Epidermal melanocyte (primary cell): Measurements from ENCODE around the gene DXO.
"Not testable (repeated sequence)": the region's sequence is repeated elsewhere in the genome, so short reads cannot be mapped to it uniquely, and the experiment has no call there.

Source experiments
- DNase-seq: peaks from one replicate; pipeline ENCODE4 v3.0.0; 2011; ENCODE audit warnings: low spot score; ENCODE audit not compliant: insufficient read length

Gene DXO

DNA sequence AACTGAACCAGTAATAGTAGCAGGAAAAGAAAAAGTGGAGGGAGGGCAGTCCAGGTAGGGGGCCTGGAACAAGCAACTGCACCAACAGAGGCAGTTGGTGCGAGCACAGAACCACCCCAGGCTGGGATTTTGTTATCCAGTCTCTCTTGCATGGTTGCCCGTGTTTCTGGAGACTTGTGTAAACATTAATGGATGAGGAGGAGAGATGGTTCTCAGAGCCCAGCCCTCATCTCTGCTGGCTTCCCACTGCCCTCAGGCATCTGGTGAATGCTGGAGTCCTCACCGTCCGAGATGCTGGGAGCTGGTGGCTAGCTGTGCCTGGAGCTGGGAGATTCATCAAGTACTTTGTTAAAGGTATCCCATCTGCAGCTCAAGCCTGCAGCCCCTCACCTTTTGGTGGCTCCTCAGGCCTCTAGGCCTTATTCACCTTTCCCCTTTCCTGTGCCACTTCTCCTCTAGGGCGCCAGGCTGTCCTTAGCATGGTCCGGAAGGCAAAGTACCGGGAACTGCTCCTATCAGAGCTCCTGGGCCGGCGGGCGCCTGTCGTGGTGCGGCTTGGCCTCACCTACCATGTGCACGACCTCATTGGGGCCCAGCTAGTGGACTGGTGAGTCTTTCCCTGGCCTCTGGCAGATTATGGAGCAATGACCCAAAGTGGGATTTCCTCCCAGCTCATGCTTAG, 8.4 kb upstream of the DXO start:
- not testable (repeated sequence) for DNase-seq

DNA sequence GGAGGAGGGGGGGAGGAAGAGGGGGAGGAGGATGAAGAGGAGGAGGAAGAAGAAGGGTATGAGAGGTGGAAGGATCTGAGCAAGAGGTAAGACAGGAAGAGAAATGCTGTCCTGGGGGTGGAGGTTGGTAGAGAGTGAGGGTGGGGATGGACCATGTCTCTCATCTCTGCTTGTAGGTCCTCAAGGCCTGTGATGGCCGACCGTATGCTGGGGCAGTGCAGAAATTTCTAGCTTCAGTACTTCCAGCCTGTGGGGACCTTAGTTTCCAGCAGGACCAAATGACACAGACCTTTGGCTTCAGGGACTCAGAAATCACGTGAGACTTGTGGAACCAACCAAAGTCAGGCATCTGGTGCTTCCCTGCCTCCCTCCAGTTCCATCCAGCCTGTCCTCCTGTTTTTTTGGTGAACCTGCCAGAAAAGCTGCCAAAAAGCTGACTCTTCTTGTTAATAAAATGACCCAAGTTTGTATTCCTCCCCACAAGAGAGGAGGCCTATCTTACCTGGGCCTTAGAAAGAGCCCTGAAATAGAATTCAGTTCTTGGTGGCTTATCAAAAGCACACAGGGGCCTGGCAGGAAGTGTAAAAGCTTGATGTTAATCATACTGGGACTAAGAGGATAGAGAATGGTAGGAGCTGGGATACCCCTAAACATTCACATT, 7.4 kb upstream of the DXO start:
- DNase-seq, result no peak

DNA sequence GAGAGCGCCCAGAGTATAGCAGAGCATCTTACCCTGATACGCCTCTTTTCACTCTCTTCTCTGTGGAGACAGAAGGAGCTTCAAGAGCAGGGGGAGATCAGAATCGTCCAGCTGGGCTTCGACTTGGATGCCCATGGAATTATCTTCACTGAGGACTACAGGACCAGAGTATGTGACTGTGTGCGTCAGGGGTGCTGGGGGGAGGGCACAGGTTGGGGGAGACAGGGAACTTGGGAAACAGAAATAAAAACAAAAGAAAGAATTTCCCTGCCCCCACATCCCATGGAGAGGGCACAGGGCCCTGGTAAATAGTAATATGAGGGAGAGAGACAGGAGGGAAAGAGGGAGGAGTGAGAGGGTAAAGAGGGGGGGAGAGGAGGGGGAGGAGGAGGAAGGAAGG, 6.9 kb upstream of the DXO start:
- DNase-seq, result no peak

DNA sequence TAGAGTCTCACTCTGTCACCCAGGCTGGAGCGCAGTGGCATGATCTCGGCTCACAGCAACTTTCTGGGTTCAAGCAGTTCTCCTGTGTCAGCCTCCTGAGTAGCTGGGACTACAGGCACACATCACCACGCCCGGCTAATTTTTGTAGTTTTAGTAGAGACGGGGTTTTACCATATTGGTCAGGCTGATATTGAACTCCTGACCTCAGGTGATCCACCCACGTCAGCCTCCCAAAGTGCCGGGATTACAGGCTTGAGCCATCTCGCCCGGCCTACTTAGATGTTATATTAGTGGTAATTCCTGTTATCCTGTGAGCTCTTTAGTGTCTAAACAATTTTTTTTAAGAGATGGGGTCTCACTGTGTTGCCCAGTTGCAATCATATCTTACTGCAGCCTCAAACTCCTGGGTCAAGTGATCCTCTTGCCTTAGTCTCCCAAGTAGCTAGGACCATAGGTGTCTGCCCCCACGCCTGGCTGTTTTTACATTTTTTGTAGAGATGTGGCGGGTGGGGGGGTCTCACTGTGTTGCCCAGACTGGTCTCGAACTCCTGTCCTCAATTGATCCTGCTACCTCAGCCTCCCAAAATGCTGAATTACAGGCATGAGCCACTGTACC, 6.0 kb upstream of the DXO start:
- DNase-seq, result no peak

DNA sequence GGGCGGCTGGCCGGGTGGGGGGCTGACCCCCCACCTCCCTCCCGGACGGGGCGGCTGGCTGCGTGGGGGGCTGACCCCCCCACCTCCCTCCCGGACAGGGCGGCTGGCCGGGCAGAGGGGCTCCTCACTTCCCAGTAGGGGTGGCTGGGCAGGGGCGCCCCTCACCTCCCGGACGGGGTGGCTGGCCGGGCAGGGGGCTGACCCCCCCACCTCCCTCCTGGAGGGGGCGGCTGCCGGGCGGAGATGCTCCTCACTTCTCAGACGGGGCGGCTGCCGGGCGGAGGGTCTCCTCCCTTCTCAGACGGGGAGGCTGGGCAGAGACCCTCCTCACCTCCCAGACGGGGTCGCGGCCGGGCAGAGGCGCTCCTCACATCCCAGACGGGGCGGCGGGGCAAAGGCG, 4.1 kb upstream of the DXO start:
- DNase-seq, result not testable (repeated sequence)

DNA sequence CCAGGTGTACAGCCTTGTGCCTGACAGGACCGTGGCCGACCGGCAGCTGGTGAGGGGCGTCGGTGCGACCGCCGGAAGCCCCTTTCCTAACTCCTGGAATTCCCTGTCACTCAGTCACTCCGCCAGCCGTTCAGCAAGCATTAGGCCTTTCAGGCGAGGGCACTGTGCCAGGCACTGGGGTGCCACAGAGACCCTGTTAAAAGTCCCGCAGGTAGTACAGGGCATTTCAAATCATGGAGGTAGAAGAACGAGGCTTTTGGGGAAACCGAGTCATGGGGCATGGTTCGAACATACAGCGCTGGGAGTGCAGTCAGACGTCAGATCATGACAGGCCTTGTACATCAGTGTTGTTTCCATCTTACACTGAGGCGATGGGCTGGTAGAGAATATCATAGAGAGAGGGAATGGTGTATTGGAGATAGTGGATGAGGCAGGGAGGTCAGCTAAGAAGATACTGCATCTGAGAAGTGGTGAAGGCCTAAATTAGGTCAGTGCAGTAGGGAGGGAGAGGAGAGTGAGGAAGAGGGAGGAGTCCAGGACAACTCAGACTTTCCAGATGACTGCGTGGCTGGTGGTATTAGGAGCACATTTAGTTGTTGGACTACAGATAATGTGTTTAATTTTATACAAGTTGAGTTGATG, 892 bp upstream of the DXO start:
- DNase-seq, result no peak

DNA sequence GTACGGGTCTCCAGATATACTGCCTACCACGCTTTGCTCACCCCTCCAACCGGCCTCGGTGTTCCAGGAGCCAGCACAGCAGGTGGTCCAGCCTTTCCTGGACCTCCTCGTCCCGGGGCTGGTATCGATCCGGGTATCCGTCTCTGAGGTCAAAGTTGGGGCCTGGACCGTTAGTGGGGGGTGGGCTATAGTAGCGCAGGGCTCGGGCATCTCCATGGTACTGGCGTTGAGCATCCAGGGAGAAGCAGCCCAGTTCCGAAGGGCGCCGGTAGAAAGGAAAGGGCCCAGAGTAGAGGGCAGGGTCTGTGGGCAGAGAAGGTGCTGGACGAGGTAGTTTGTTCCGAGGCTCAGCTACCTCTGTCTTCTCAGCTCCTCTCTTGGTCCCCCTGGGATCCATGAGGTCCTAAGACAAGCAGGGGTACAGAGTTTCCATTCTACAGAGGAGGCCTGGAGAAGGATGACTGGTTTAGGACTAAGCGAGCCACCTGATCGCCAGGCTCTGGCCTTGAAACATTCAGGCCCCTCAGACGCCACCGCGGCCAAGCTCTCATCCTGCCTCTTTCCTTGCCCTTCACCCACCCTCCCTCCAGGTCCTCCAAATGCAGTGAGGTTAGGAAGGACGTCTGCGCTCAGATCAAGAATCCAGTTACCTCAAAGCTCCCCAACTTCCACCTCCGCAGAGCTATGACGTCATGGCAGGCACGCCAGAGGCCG, 502 bp downstream of the DXO start:
- no peak for DNase-seq

DNA sequence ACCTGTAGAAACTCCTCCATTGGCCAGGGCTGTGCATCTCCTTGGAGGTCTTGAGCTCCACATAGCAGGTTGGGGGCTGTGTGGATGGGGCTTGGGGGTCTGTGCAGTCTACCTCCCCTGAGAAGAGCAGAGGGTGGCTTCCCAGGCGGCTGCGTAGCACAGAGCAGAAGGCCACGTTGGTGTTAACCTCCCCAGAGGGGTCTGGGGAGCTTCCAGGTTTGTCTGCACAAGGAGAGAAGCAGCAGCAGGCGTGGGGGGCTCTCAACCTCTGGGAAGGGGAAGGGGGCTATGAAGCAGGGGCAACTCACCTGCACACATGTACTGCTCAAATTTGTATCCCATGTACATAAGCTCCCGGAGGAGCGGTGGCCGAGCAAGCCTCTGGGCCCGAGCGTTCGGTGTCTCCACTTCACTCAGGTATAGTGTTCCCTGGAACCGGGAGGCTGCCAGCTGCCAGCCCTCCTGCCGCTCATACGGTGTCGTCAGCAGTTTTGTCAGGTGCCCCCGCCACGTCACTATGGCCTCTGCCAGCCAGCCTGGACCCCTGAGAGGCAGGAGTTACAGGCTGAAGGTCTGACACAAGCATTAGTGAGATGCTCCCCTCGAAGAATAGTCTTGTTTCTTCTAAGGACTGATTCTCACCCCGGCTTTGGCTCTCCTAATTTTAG, 1.2 kb downstream of the DXO start:
- no peak for DNase-seq

DNA sequence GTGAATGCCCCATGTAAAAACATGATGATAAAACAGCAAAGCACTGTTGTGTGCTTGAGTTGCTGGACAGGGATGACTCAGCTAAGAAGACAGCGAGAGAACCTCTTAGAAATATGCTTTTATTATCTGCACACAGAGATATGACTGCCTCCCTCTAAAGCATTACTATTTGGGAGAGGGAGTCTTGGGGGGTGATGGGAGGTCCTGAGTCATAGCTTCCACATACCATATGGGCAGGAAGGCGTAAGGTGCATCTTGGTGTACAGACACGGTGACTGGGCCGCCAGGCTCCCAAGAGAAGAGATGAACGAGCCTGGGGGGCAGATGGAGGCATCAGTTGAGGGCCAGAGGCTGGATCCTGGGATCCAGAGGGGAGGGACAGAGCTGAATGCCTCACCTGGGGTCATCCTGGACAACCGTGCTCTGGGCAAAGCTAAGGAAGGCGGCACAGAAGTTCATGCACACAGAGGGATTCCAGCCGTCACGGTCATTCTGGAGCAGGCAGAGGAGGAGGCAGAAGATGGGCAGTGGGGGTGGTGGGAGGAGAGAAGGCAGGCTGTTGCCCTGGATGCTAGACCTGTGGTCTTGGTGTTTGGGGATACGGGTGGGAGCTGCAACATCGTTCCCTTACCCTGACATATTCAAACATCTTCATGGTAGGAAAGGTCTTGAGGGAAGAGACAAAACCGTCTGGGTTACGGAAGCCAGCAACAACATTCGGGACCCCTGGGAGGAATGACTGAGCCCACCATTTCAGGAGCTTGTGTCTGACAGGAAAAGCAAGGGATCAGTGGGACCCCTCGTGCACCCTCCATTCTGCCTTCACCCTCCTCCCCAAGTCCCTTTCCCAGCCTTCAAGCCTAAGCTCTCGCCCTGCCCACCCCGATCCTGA, 2.0 kb downstream of the DXO start:
- no peak for DNase-seq

DNA sequence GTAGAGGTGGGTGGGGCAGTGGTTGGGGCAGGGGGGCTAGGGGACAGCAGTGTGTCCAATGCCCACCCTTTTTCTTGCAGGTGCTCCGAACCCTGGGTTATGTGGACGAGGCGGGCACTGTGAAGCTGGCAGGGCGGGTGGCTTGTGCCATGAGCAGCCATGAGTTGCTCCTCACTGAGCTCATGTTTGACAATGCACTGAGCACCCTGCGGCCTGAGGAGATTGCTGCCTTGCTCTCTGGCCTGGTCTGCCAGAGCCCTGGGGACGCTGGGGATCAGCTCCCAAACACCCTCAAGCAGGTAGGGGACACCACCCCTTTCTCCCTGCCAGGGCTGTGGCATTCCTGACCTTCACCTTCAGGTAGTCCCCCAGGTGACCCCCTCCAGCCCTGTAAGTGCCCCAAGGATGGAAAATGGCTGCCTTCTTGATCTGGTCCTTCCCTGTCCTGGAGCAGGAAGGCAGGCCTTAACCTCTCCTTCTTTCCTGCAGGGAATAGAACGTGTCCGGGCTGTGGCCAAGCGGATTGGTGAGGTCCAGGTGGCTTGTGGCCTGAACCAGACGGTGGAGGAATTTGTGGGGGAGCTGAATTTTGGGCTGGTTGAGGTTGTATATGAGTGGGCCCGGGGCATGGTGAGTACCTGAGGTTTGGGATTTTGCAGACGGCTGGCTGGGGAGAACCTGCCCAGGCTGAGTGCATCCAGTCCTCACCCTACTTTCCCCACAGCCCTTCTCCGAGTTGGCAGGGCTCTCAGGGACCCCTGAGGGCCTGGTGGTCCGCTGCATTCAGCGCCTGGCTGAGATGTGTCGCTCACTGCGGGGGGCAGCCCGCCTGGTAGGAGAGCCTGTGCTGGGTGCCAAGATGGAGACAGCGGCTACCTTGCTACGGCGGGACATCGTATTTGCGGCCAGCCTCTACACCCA, 2.9 kb downstream of the DXO start:
- no peak for DNase-seq

DNA sequence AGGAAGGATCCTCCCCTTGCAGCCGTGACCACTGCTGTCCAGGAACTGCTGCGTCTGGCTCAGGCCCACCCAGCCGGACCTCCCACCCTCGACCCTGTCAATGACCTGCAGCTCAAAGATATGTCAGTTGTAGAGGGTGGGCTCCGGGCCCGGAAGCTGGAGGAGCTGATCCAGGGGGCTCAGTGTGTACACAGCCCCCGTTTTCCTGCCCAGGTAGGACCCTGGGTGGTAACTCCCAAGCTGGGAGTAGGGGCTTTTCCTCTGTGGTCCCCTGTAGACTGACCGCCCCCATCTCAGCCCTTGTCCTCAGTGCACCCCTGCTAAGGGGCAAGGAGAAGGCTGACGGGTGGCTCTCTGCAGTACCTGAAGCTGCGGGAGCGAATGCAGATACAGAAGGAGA, 3.6 kb downstream of the DXO start:
- DNase-seq, result no peak

DNA sequence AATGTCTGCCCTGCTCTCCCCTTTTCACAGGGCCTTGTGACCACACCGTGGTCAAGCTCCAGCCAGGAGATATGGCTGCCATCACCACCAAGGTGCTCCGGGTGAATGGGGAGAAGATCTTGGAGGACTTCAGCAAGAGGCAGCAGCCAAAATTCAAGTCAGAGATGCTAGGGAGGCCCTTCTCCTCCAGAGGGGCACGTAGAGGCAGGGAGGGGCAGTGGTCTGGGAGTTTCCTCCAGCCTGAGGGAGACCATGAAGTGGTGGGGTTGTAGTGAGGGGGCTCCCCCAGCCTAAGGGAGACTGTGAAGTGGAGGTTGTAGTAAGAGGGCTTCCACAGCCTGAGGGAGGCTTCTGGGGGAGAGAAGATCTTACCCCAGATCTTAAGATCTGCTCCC, 4.0 kb downstream of the DXO start:
- no peak for DNase-seq

DNA sequence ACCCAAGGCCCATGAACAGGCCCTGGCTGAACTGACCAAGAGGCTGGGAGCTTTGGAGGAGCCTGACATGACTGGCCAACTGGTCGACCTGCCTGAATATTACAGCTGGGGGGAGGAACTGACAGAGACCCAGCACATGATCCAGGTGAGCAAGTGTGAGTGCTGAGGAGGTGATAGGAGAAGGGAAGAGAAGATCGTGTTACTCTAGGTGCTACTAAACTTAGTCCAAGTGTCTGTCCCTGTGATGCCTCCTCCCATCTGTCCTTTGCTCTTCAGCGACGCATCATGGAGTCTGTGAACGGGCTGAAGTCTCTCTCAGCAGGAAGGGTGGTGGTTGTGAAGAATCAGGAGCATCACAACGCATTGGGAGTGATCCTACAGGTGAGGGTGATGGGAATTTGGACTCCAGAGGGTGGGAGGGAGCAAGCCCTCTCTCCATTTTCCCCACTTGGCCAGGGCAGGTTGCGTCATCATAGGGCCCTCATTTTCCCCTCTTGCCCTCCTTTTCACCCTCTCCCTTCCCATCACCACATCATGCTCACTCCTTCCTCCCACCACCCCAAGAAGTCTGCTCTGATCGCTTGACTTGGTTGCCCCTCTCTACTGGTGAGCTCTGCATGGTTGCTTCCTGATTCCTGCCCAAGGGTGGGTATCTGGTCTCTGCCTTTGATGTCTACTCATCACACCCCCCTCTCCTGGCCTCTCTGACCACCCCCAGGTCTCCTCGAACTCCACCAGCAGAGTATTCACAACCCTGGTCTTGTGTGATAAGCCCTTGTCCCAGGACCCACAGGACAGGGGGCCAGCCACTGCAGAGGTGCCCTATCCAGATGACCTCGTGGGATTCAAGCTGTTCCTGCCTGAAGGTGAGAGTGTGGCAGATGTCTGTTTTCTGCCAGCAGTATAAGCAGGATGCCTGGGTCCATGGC, 4.7 kb downstream of the DXO start:
- DNase-seq, result no peak

DNA sequence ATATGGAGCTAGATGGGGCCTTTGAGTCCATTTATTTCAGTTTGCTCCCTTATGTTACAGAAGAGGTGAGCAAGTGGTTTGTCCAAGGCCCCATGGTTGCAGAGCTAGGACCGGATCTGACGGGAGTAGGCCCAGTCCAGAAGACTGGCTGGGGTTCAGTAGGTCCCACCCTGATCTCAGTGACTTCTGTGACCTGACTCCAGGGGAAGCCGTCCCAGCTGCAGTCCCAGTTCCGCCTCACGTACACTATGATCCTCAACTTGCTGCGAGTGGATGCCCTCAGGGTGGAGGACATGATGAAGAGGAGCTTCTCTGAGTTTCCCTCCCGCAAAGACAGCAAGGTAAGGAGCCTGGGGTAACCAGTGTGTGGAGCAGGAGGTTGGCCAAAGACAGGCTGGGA, 5.4 kb downstream of the DXO start:
- DNase-seq, result no peak

DNA sequence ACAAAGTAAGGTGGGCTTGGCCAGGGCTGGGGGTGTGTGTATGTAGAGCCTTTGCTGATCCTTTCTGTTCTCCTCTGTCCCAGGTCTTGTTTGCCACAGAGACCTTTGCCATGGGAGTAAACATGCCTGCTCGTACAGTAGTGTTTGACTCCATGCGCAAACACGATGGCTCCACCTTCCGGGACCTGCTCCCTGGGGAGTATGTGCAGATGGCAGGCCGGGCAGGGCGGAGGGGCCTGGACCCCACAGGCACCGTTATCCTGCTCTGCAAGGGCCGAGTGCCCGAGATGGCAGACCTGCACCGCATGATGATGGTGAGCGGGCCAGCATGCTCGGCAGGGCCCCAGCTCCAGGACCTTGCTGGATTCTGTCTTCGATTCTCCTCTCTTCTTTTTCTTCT, 6.2 kb downstream of the DXO start:
- no peak for DNase-seq

DNA sequence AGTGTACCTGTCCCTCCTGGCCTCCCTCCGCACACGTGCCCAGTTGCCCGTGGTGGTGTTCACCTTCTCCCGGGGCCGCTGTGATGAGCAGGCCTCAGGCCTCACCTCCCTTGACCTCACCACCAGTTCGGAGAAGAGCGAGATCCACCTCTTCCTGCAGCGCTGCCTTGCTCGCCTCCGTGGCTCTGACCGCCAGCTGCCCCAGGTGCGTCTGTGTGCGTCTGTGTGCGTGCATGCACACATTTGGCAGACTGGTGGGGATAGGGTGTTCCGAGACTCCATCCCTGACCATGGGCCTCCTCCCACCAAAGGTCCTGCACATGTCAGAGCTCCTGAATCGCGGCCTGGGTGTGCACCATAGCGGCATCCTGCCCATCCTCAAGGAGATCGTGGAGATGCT, 8.0 kb downstream of the DXO start:
- DNase-seq, result no peak

DNA sequence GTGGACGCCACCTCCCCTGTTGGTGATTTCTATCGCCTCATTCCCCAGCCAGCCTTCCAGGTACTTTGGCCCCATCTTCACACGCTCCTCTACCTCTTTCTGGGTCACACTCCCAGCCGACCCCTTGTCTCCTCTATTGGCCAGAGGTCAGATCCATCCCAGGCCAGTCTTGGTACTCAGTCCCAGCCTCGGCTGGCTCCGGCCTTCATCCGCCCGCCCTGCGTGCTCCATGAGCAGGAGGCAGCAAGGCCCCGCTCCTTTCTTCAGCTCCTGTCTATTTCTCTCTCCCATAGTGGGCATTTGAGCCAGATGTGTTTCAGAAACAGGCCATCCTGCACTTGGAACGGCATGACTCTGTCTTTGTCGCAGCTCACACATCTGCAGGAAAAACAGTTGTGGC, 10.3 kb downstream of the DXO start:
- DNase-seq, result no peak
